WTC11 (cell line): ENCODE measurements around the gene LRRC14B. TPM values are rescaled to one million over a fixed set of nuclear protein-coding genes. Genes with fewer than 3 reads are reported as not detected.

Experiments
- ATAC-seq: fragments of 200-7000 bp; cut with Tn5 transposase; 2 replicates; pipeline ENCODE4 v1.10.0; 2021; ENCODE audit warnings: mild to moderate bottlenecking, moderate library complexity
- CTCF ChIA-PET: fragments of 300-600 bp; sonication (Branson Sonifier 250); formaldehyde crosslinking; loops from one replicate; lab custom pipeline; 2021; ENCODE audit warnings: antibody characterized with exemption; lab: Charles Lee
- POLR2A ChIA-PET: fragments of 350-600 bp; sonication (Branson Sonifier 250); formaldehyde crosslinking; loops from one replicate; lab custom pipeline; 2021; ENCODE audit warnings: antibody characterized with exemption; lab: Charles Lee
- DNase-seq: peaks from one replicate; pipeline ENCODE4 v3.0.0; 2021; ENCODE audit warnings: low spot score
- H3K27ac Mint-ChIP-seq: 2 replicates; pipeline ENCODE4 v1.8.0; 2021; ENCODE audit warnings: mixed read lengths
- H3K27me3 Mint-ChIP-seq: 2 replicates; pipeline ENCODE4 v1.8.0; 2021; ENCODE audit warnings: low read depth, mild to moderate bottlenecking, moderate library complexity, mixed read lengths
- H3K36me3 Mint-ChIP-seq: 2 replicates; pipeline ENCODE4 v1.8.0; 2021; ENCODE audit warnings: mixed read lengths
- H3K4me1 Mint-ChIP-seq: 2 replicates; pipeline ENCODE4 v1.8.0; 2022; ENCODE audit warnings: mixed read lengths
- H3K4me3 Mint-ChIP-seq: 2 replicates; pipeline ENCODE4 v1.8.0; 2021; ENCODE audit warnings: mild to moderate bottlenecking, moderate library complexity, mixed read lengths
- H3K9me3 Mint-ChIP-seq: 2 replicates; pipeline ENCODE4 v1.8.0; 2021; ENCODE audit warnings: mixed read lengths
- ATF3 ChIP-seq: sonication (generic); formaldehyde crosslinking; conservative IDR thresholded peaks from 2 replicates; pipeline ENCODE4 v1.8.1; 2022; ENCODE audit warnings: mild to moderate bottlenecking, missing genetic modification reagents
- CREM ChIP-seq: sonication (generic); formaldehyde crosslinking; IDR thresholded peaks from 2 replicates; pipeline ENCODE4 v1.8.1; 2022; ENCODE audit warnings: mild to moderate bottlenecking, missing genetic modification reagents, moderate library complexity
- CTCF ChIP-seq: fragments of 200-600 bp; IDR thresholded peaks from 2 replicates; pipeline ENCODE4 v1.8.0; 2022; ENCODE audit warnings: antibody characterized with exemption
- EMX1 ChIP-seq: fragments of 250-450 bp; sonication (Bioruptor Pico); IDR thresholded peaks from 2 replicates; pipeline ENCODE4 v1.8.0; 2021; ENCODE audit warnings: mild to moderate bottlenecking
- ETV6 ChIP-seq: sonication (generic); formaldehyde crosslinking; IDR thresholded peaks from 2 replicates; pipeline ENCODE4 v1.8.1; 2022; ENCODE audit warnings: mild to moderate bottlenecking, missing genetic modification reagents
- FOXP1 ChIP-seq: sonication (generic); formaldehyde crosslinking; IDR thresholded peaks from 2 replicates; pipeline ENCODE4 v1.8.0; 2022; ENCODE audit warnings: missing genetic modification reagents, mild to moderate bottlenecking, moderate library complexity, borderline replicate concordance
- GABPB1 ChIP-seq: sonication (generic); formaldehyde crosslinking; IDR thresholded peaks from 2 replicates; pipeline ENCODE4 v1.8.1; 2023; ENCODE audit warnings: mild to moderate bottlenecking, missing genetic modification reagents
- GTF2I ChIP-seq: fragments of 250-450 bp; sonication (Bioruptor Pico); conservative IDR thresholded peaks from 2 replicates; pipeline ENCODE4 v1.4.0; 2021; ENCODE audit warnings: mild to moderate bottlenecking
- HMGXB4 ChIP-seq: sonication (generic); formaldehyde crosslinking; IDR thresholded peaks from 2 replicates; pipeline ENCODE4 v1.8.1; 2023; ENCODE audit warnings: mild to moderate bottlenecking, moderate library complexity, missing genetic modification reagents
- IRF2 ChIP-seq: sonication (generic); formaldehyde crosslinking; IDR thresholded peaks from 2 replicates; pipeline ENCODE4 v1.8.0; 2022; ENCODE audit warnings: low read depth, missing genetic modification reagents, borderline replicate concordance
- JAZF1 ChIP-seq: fragments of 250-450 bp; sonication (Bioruptor Pico); IDR thresholded peaks from 2 replicates; pipeline ENCODE4 v1.9.0; 2021; ENCODE audit warnings: moderate library complexity, mild to moderate bottlenecking, inconsistent platforms
- JUN ChIP-seq: sonication (generic); formaldehyde crosslinking; IDR thresholded peaks from 2 replicates; pipeline ENCODE4 v1.8.0; 2023; ENCODE audit warnings: mild to moderate bottlenecking, missing genetic modification reagents
- MYBL2 ChIP-seq: sonication (generic); formaldehyde crosslinking; IDR thresholded peaks from 2 replicates; pipeline ENCODE4 v1.8.1; 2023; ENCODE audit warnings: mild to moderate bottlenecking, moderate library complexity, missing genetic modification reagents
- NFYB ChIP-seq: sonication (generic); formaldehyde crosslinking; conservative IDR thresholded peaks from 2 replicates; pipeline ENCODE4 v1.8.0; 2022; ENCODE audit warnings: low read depth, missing genetic modification reagents
- NR2C2 ChIP-seq: sonication (generic); formaldehyde crosslinking; IDR thresholded peaks from 2 replicates; pipeline ENCODE4 v1.8.0; 2022; ENCODE audit warnings: mild to moderate bottlenecking, missing genetic modification reagents
- RORB ChIP-seq: fragments of 250-450 bp; sonication (Bioruptor Pico); IDR thresholded peaks from 2 replicates; pipeline ENCODE4 v1.9.0; 2021; ENCODE audit warnings: mild to moderate bottlenecking
- SMAD4 ChIP-seq: sonication (generic); formaldehyde crosslinking; IDR thresholded peaks from 2 replicates; pipeline ENCODE4 v1.8.0; 2022; ENCODE audit warnings: mild to moderate bottlenecking, missing genetic modification reagents
- SOX15 ChIP-seq: fragments of 250-450 bp; sonication (Bioruptor Pico); IDR thresholded peaks from 2 replicates; pipeline ENCODE4 v1.9.0; 2021; ENCODE audit warnings: mild to moderate bottlenecking
- SP1 ChIP-seq: sonication (generic); formaldehyde crosslinking; conservative IDR thresholded peaks from 2 replicates; pipeline ENCODE4 v1.8.1; 2022; ENCODE audit warnings: missing genetic modification reagents
- TEAD1 ChIP-seq: sonication (generic); formaldehyde crosslinking; IDR thresholded peaks from 2 replicates; pipeline ENCODE4 v1.8.0; 2022; ENCODE audit warnings: mild to moderate bottlenecking, missing genetic modification reagents
- TEAD4 ChIP-seq: sonication (generic); formaldehyde crosslinking; IDR thresholded peaks from 2 replicates; pipeline ENCODE4 v1.8.0; 2022; ENCODE audit warnings: mild to moderate bottlenecking, missing genetic modification reagents
- USF2 ChIP-seq: sonication (generic); formaldehyde crosslinking; IDR thresholded peaks from 2 replicates; pipeline ENCODE4 v1.8.1; 2023; ENCODE audit warnings: mild to moderate bottlenecking, missing genetic modification reagents, moderate library complexity
- total RNA-seq: library from RNA; stranded (reverse); gene quantifications from 3 replicates; pipeline ENCODE4 v1.2.3, GENCODE V29; 2021
- TF ChIP-seq, protein P1 (sequence below): sonication (generic); formaldehyde crosslinking; IDR thresholded peaks from 2 replicates; pipeline ENCODE4 v1.8.1; 2023; ENCODE audit warnings: mild to moderate bottlenecking, missing genetic modification reagents, borderline replicate concordance
- TF ChIP-seq, protein P2 (sequence below): sonication (generic); formaldehyde crosslinking; IDR thresholded peaks from 2 replicates; pipeline ENCODE4 v1.8.0; 2022; ENCODE audit warnings: missing genetic modification reagents

LRRC14B gene
- total RNA-seq, 1 experiment from 2014 or later = not detected

DNA sequence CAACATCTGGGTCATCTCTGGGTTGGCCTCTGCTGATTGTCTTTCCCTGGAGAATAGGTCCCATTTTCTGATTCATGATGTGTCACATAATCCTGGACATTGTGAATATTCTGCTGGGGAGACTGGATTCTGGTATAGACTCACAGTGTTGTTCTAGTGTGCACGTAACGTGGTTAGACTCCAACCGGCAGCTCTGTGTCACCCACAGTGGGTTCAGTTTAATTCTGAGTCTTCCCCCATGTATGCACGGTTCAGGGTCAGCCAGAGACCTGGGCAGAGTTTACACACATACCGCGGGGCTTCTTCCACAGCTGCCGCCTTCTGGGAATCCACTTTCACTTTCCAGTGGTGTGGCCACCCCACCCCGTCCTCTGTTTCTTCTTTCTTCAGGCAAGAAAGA lies 38.0 kb upstream of the LRRC14B start:
- POLR2A ChIA-PET = no interaction called here
- peaks cover 77% of the 10 kb centered on the region for H3K36me3 Mint-ChIP-seq
- TF ChIP-seq ATF3 (no peak), SP1 (no peak), SOX15 (CRISPR knock-in tag) (no peak), HMGXB4 (CRISPR knock-in tag) (no peak), MYBL2 (CRISPR knock-in tag) (no peak), JUN (CRISPR knock-in tag) (no peak), RORB (CRISPR knock-in tag) (no peak), NFYB (CRISPR knock-in tag) (no peak), JAZF1 (CRISPR knock-in tag) (no peak), GABPB1 (no peak), ETV6 (CRISPR knock-in tag) (no peak), SMAD4 (no peak), EMX1 (CRISPR knock-in tag) (no peak), NR2C2 (no peak), USF2 (CRISPR knock-in tag) (no peak), GTF2I (no peak), FOXP1 (CRISPR knock-in tag) (no peak), TEAD1 (CRISPR knock-in tag) (no peak)
- TF ChIP-seq, protein P1, sequence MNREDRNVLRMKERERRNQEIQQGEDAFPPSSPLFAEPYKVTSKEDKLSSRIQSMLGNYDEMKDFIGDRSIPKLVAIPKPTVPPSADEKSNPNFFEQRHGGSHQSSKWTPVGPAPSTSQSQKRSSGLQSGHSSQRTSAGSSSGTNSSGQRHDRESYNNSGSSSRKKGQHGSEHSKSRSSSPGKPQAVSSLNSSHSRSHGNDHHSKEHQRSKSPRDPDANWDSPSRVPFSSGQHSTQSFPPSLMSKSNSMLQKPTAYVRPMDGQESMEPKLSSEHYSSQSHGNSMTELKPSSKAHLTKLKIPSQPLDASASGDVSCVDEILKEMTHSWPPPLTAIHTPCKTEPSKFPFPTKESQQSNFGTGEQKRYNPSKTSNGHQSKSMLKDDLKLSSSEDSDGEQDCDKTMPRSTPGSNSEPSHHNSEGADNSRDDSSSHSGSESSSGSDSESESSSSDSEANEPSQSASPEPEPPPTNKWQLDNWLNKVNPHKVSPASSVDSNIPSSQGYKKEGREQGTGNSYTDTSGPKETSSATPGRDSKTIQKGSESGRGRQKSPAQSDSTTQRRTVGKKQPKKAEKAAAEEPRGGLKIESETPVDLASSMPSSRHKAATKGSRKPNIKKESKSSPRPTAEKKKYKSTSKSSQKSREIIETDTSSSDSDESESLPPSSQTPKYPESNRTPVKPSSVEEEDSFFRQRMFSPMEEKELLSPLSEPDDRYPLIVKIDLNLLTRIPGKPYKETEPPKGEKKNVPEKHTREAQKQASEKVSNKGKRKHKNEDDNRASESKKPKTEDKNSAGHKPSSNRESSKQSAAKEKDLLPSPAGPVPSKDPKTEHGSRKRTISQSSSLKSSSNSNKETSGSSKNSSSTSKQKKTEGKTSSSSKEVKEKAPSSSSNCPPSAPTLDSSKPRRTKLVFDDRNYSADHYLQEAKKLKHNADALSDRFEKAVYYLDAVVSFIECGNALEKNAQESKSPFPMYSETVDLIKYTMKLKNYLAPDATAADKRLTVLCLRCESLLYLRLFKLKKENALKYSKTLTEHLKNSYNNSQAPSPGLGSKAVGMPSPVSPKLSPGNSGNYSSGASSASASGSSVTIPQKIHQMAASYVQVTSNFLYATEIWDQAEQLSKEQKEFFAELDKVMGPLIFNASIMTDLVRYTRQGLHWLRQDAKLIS = no peak
- TF ChIP-seq, all 79 proteins: peak for 0
- peaks cover 6% of the 10 kb centered on the region for H3K9me3 Mint-ChIP-seq
- H3K27ac Mint-ChIP-seq = peak overlapping the region; percentile 53; the same call in 1 of the 2 replicates
- ATAC-seq (no peak), DNase-seq (no peak)
- no peaks in the 10 kb centered on the region for H3K27me3 Mint-ChIP-seq
- no peaks in the 10 kb centered on the region for H3K4me1 Mint-ChIP-seq
- H3K4me3 Mint-ChIP-seq = no peak overlapping the region
- CTCF ChIA-PET = no interaction called here

GRCh38 chr5:154236-154635 lies 37.1 kb upstream of the LRRC14B start:
- peaks cover 7% of the 10 kb centered on the region for H3K4me1 Mint-ChIP-seq
- ChIA-PET CTCF (no interaction called here), POLR2A (no interaction called here)
- no peaks in the 10 kb centered on the region for H3K27me3 Mint-ChIP-seq
- DNase-seq = no peak
- no peaks in the 10 kb centered on the region for H3K9me3 Mint-ChIP-seq
- H3K27ac Mint-ChIP-seq = peak overlapping the region; percentile 28
- peaks cover 72% of the 10 kb centered on the region for H3K36me3 Mint-ChIP-seq
- H3K4me3 Mint-ChIP-seq = no peak overlapping the region
- ATAC-seq = no peak
- no peak for TF ChIP-seq SMAD4
- TF ChIP-seq IRF2 (CRISPR knock-in tag) = no peak
- no peak for TF ChIP-seq CREM (CRISPR knock-in tag)
- TF ChIP-seq TEAD4 = no peak
- no peak for TF ChIP-seq MYBL2 (CRISPR knock-in tag)
- no peak for TF ChIP-seq SP1
- no peak for TF ChIP-seq TEAD1 (CRISPR knock-in tag)
- TF ChIP-seq, protein P2, sequence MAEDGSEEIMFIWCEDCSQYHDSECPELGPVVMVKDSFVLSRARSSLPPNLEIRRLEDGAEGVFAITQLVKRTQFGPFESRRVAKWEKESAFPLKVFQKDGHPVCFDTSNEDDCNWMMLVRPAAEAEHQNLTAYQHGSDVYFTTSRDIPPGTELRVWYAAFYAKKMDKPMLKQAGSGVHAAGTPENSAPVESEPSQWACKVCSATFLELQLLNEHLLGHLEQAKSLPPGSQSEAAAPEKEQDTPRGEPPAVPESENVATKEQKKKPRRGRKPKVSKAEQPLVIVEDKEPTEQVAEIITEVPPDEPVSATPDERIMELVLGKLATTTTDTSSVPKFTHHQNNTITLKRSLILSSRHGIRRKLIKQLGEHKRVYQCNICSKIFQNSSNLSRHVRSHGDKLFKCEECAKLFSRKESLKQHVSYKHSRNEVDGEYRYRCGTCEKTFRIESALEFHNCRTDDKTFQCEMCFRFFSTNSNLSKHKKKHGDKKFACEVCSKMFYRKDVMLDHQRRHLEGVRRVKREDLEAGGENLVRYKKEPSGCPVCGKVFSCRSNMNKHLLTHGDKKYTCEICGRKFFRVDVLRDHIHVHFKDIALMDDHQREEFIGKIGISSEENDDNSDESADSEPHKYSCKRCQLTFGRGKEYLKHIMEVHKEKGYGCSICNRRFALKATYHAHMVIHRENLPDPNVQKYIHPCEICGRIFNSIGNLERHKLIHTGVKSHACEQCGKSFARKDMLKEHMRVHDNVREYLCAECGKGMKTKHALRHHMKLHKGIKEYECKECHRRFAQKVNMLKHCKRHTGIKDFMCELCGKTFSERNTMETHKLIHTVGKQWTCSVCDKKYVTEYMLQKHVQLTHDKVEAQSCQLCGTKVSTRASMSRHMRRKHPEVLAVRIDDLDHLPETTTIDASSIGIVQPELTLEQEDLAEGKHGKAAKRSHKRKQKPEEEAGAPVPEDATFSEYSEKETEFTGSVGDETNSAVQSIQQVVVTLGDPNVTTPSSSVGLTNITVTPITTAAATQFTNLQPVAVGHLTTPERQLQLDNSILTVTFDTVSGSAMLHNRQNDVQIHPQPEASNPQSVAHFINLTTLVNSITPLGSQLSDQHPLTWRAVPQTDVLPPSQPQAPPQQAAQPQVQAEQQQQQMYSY (CRISPR knock-in tag) = no peak
- no peak for TF ChIP-seq CTCF
